COLO668 (cell line): ENCODE results near the gene C14orf180.
A peak's percentile ranks its signal among the peaks of the same experiment; 100 is the strongest.
"Not testable (repeated sequence)": the region's sequence is repeated elsewhere in the genome, so short reads cannot be mapped to it uniquely, and the experiment has no call there.

Experiments used
- DNase-seq: peaks from one replicate; lab custom pipeline; 2025; ENCODE audit not compliant: unreplicated experiment; lab: John Stamatoyannopoulos, UW

The C14orf180 gene

DNA sequence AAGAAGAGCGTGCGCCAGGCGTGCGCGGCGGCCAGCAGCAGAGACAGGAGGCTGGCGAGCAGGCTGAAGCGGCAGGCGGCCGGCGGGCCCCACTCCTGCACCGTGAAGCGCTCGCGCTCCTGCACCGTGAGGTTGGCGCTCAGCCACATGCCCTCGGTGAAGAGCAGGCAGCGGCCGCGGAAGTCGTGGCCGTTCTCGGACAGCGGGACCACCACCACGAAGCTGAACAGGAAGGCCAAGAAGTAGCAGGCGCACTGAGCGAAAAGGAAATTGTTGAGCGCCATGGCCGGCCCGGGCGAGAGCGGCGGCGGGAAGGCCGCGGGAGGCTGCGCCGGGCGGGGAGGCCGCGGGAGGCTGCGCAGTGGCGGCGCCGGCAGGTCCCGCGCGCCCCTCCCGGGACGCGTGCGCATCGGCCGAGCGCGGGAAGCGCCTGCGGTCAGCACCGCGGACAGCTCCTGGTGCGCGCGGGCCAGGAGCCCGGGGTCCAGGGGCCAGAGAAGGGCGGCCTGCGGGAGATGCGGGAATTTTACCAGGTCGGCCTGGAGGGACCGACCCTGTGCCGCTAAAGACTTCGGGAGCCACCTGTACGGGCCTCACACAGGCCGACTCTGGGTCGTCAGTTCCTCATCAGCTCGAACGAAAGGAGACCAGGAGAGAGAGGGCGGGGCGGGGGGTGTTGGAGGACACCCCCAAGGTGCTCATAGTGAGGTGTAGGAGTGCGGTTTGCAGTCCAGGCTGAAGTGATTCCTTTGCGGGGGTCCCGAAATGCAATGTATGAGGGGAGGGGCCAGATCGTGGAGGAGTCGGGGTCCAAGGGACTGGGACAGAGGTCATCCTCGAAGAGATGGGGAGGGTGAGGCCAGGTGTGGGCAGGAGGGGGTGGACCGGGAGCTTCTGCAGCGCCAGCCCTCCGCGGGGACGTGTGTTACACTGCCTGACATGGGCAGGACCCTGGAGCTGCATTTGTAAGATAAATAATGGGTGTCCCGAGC lies 25.2 kb downstream of the C14orf180 start, which contains the start of gene TMEM179:
Gene TMEM179, minus strand, starts transcription at position 315 of the 992 bp plus-strand sequence. Its CDS starts 31 bp downstream, at position 284.
- peak; percentile 58 for DNase-seq

DNA sequence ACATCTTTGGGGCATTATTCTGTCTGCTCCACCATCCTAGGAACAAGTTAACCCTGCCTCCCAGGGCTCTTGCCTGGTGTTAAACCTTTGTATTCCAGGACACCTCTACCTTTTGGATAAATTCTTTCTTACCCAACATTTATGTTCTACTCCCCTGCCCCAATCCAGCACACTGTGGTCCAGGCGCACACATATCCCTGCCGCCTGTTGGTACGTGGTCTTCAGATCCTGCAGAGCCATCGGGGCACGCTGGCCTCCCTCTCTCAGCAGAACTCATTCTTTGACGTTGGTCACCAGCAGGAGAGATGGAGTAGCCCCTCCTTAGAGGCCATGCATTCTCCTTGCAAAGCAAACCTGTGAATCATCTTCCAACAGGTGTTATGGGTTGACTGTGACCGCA lies 30.1 kb downstream of the C14orf180 start:
- DNase-seq = no peak

GRCh38 chr14:104610749-104611310 lies 31.3 kb downstream of the C14orf180 start:
- DNase-seq = no peak

GRCh38 chr14:104611881-104612280 lies 32.3 kb downstream of the C14orf180 start:
- no peak for DNase-seq

DNA sequence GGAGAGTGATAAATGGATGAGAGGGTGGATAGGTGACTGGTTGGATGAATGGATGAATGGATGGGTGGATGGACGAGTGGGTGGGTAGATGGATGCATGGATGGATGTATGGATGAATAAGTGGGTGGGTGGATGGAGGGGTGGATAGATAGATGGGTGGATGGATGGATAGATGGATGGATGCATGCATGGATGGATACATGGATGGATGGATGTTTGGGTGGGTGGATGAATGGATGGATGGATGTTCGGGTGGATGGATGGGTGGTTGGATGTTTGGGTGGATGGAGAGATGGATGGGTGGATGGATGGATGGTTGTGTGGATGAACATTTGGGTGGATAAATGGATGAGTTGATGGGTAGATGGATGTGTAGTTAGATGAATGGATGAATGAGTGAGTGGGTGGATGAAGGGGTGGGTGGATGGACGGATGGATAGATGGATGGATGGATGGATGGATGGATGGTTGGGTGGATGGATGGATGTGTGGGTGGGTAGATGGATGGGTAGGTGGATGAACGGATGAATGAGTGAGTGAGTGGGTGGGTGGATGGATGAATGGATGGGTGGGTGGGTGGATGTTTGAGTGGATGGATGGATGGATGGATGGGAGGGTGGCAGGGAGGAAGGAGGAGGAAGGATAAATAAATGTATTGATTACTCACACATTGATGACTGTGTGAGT lies 34.7 kb downstream of the C14orf180 start:
- DNase-seq = no peak

GRCh38 chr14:104624939-104625338 lies 45.4 kb downstream of the C14orf180 start:
- DNase-seq = no peak

DNA sequence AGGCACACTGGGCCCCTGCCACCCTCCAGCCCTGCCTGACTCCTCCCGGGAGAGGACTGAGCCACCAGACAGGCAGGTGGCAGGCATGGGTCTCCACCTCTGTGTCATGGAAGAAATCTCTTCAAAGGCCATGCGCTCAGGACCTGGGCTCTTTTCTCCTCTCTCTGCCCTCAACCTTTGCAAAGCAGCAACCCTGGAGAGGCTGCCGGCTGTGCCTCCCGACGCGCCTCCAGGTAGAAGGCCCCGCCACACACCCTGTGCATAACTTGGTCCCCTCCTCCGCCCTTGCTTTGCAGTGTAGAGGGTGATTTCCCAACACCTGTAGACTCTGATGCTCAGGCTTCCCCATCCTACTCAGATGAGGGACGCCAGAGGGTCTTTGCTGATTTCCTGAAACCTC lies 53.2 kb downstream of the C14orf180 start:
- no peak for DNase-seq

DNA sequence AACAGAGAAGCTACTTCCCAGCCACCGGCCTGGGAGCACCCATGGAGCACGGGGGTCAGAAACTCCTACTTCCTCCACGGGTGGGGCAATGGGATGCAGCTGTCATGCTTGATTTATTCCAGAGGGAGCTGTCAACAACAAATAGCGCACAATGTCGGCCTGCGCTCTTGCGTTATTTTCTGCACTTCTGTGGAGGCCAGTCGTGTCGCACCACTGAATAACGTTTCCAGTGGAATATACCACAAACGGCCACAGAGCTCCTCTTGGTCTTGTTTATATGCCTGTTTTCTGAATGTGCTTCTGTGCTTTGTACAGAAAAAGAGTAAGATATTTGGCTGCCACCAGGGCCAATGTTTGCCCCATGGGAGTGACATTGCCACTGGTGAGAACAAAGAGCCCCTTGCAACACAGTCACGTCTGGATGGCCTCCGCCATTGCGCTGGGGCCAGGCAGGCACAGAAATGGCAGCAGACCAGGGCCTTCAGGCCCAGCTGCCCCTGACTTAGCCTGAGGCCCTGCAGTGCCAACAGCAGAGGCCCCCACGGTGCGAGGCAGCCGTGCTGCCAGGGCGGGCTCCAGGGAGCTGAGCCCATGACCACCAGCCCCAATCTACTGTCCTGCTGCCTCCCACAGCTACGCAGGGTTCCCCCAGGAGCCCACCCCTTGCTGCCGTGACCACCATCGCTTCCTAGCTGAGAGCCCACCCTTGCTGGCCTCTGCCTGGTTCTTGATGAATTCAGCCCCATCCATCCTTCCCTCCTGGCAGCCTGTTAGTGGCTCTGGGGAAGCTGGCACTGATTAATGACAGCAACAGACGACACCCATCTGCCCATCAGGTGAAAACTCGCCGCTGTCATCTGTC lies 53.9 kb downstream of the C14orf180 start:
- no peak for DNase-seq

DNA sequence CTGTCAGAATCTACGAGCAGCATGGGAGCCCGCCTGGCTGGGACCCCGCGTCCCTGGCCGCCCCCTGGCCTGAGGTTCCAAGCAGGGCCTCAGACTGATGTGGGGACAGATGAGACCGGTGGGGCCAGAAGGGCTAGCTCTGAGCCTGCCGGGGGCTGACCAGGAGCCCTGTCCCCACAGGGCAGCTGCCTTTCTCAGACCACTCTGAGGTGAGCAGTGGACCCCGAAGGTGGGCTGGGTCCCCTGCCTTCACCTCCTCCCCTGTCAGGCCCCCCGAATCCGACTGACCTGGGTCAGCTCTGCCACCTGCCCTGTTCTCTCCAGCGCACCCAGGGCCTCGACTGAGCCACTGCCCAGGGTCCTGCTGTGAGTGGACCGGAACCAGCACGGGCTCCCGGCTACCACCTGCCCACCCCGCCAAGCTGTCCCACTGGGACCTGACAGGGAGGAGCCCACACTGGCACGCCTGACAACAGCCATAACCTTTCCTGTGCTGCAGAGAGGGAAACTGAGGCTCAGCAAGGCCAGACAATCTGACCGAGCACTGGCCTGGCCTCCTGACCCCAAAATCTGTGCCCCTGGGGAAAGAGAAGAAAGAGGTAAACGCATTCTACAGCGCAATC lies 54.7 kb downstream of the C14orf180 start:
- DNase-seq = no peak

DNA sequence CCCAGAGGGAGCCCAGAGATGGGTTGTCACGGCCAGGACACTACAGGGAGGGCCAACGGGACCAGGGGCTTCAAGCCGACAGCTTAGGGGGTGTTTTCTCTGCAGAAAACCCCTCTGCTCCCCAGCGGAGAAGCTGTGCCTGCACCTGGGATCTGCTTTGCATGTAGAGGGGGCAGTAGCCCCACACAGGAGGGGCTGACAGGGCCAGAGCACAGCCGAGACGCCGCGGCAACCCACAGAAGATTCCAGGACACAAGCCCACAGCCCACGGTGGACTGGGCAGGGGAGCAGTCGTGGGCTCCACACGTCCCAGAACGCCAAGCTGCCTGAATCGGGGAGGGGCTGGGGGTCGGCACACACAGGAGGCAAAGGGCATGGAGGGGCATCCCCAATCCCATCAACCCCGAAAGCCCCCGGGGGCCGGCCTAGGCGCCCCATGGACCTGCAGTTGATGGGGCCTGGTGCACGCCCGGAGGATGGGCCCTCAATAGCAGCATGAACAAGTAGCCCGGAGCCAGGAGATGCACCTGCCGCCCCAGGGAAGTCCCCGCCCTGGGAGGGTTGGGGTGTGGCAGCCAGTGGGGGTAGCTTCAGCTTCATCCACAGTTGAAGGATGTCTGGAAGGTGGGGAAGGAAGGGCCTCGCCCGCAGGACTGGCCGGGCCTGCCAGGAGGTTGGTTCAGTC lies 55.5 kb downstream of the C14orf180 start:
- DNase-seq = peak; percentile 25

DNA sequence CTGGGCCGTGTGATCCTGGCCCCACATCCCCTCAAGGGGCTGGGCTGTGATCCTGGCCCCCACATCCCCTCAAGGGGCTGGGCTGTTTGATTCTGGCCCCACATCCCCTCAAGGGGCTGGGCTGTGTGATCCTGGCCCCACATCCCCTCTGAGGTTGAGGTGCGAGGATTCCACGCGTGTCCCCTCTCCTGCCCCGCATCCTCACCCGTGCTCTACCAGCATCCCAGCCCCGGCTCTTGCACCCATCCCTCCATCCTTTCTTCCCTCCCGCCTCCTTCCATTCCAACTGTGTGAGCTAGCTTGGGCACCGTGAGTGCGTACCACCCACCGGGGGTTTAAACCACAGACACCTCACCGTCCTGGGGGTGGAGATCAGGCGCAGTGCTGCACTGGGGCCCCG lies 56.2 kb downstream of the C14orf180 start:
- DNase-seq = no peak

GRCh38 chr14:104636131-104636530 lies 56.6 kb downstream of the C14orf180 start:
- DNase-seq = no peak

GRCh38 chr14:104636846-104637545 lies 57.4 kb downstream of the C14orf180 start:
- not testable (repeated sequence) for DNase-seq

DNA sequence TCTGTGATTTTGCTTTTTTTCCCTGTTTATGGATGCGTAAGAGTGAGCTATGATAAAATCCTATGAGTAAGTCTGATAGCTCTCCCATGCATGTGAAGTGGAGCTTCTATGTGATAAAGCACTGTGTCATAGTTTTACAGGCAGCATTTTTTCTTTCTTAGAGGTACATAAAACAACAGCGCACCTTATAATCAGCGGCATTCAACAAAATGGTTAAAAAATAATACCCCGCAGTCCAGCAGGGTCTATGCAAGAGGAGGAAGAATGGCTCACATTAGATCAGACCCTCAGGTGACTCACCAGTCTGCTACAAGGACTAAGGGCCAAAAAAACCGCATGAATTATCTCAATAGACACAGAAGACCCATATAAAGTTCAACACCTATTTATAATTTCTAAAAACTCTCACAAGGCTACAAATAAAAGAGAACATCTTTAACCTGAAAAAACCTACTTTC lies 58.0 kb downstream of the C14orf180 start:
- DNase-seq = no peak

- DNase-seq = no peak
Observed at GRCh38 chr14:104638190-104638589, 58.6 kb downstream of the C14orf180 start.

- no peak for DNase-seq
Observed at GRCh38 chr14:104638927-104639450, 59.4 kb downstream of the C14orf180 start.

DNA sequence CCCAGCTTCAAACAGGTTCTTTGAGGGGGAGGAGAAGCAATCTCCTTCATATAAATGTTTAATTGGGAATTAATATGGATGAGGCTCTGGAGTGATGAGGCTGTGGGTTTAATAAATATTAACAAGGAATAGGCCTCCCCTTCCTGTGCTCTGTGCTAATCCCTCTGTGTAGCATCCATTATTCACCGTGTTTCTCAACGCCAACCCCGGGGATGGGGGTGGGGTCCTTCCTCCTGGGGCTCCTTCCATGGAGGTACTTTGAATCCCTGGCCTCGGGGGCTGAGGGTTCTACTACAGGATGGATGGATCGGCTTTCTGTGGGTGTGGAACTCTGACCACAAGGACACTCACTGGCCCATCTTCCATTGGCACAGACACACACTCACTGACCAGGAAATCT lies 59.9 kb downstream of the C14orf180 start:
- no peak for DNase-seq
